Testis (tissue), 2 donors: ENCODE data around the gene GALNT15.

Source experiments
- POLR2A ChIP-seq: fragments of 450-650 bp; IDR thresholded peaks from one replicate; pipeline ENCODE4 v1.6.1; 2017; ENCODE audit warnings: antibody characterized with exemption, mild to moderate bottlenecking, moderate library complexity
- TF ChIP-seq, protein P1 (sequence below), 3 experiments: fragments of 450-650 bp in 2 of 3; fragments of 200-600 bp in 1 of 3; sonication (generic) in 1 of 3; IDR thresholded peaks; one replicate each; pipeline ENCODE4 v1.5.1; 2016 to 2019; ENCODE audit warnings: antibody characterized with exemption in 3 of 3, mild to moderate bottlenecking in 2 of 3, moderate library complexity in 1 of 3

GRCh38 chr3:16258866-16259265 is 84.4 kb downstream of the GALNT15 start:
- TF ChIP-seq POLR2A = no peak
- TF ChIP-seq, protein P1, sequence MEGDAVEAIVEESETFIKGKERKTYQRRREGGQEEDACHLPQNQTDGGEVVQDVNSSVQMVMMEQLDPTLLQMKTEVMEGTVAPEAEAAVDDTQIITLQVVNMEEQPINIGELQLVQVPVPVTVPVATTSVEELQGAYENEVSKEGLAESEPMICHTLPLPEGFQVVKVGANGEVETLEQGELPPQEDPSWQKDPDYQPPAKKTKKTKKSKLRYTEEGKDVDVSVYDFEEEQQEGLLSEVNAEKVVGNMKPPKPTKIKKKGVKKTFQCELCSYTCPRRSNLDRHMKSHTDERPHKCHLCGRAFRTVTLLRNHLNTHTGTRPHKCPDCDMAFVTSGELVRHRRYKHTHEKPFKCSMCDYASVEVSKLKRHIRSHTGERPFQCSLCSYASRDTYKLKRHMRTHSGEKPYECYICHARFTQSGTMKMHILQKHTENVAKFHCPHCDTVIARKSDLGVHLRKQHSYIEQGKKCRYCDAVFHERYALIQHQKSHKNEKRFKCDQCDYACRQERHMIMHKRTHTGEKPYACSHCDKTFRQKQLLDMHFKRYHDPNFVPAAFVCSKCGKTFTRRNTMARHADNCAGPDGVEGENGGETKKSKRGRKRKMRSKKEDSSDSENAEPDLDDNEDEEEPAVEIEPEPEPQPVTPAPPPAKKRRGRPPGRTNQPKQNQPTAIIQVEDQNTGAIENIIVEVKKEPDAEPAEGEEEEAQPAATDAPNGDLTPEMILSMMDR (IDR thresholded peaks at IDR 0.05) = no peak
